ENCODE results near the gene KCNH3.

Gene KCNH3

GRCh38 chr12:49583366-49584094 lies 44.7 kb downstream of the KCNH3 start:
- H3K27me3 ChIP-seq (ENCODE audit: control insufficient read depth, insufficient read depth, low read length), result no peaks in the 10 kb centered on the region
- TF ChIP-seq CTCF (IDR thresholded peaks at IDR 0.05), result no peak
- H3K27ac ChIP-seq, result no peak overlapping the region
- H3K79me2 ChIP-seq, result peaks cover 14% of the 10 kb centered on the region
- no peak overlapping the region for H3K9ac ChIP-seq
- H3K9me3 ChIP-seq (ENCODE audit: control insufficient read depth, low read length), result no peaks in the 10 kb centered on the region
- H2AFZ ChIP-seq, result no peak overlapping the region
- H3K36me3 ChIP-seq (ENCODE audit: control insufficient read depth, insufficient read depth, low read length), result no peaks in the 10 kb centered on the region
- H3K4me1 ChIP-seq, result peaks cover 5% of the 10 kb centered on the region
- no peak overlapping the region for H3K4me3 ChIP-seq (ENCODE audit: low read depth, low read length)
- H3K4me2 ChIP-seq (ENCODE audit: low read length), result no peak overlapping the region

- no peak overlapping the region for H3K9ac ChIP-seq
- no peak overlapping the region for H2AFZ ChIP-seq
- peaks cover 18% of the 10 kb centered on the region for H3K79me2 ChIP-seq
- no peaks in the 10 kb centered on the region for H3K27me3 ChIP-seq (ENCODE audit: control insufficient read depth, insufficient read depth, low read length)
- H3K27ac ChIP-seq, result no peak overlapping the region
- H3K4me1 ChIP-seq, result peaks cover 5% of the 10 kb centered on the region
- H3K36me3 ChIP-seq (ENCODE audit: control insufficient read depth, insufficient read depth, low read length), result no peaks in the 10 kb centered on the region
- TF ChIP-seq CTCF (IDR thresholded peaks at IDR 0.05), result no peak
- H3K4me3 ChIP-seq (ENCODE audit: low read depth, low read length), result no peak overlapping the region
- H3K4me2 ChIP-seq (ENCODE audit: low read length), result no peak overlapping the region
- no peaks in the 10 kb centered on the region for H3K9me3 ChIP-seq (ENCODE audit: control insufficient read depth, low read length)
These were observed 45.8 kb downstream of the KCNH3 start for GRCh38 chr12:49584591-49584990.

GRCh38 chr12:49585477-49586459 lies 46.9 kb downstream of the KCNH3 start:
- TF ChIP-seq CTCF (IDR thresholded peaks at IDR 0.05), result no peak
- H3K79me2 ChIP-seq, result peaks cover 13% of the 10 kb centered on the region
- H3K4me1 ChIP-seq, result no peaks in the 10 kb centered on the region
- no peaks in the 10 kb centered on the region for H3K36me3 ChIP-seq (ENCODE audit: control insufficient read depth, insufficient read depth, low read length)
- H3K27ac ChIP-seq, result no peak overlapping the region
- H3K4me3 ChIP-seq (ENCODE audit: low read depth, low read length), result no peak overlapping the region
- no peak overlapping the region for H2AFZ ChIP-seq
- no peak overlapping the region for H3K9ac ChIP-seq
- H3K27me3 ChIP-seq (ENCODE audit: control insufficient read depth, insufficient read depth, low read length), result no peaks in the 10 kb centered on the region
- H3K9me3 ChIP-seq (ENCODE audit: control insufficient read depth, low read length), result no peaks in the 10 kb centered on the region
- no peak overlapping the region for H3K4me2 ChIP-seq (ENCODE audit: low read length)

GRCh38 chr12:49587174-49587908 lies 48.5 kb downstream of the KCNH3 start:
- TF ChIP-seq CTCF (IDR thresholded peaks at IDR 0.05), result no peak
- H3K4me1 ChIP-seq, result no peaks in the 10 kb centered on the region

More at GRCh38 chr12:49587174-49587908, 48.5 kb downstream of the KCNH3 start:
- no peak overlapping the region for H2AFZ ChIP-seq
- no peak overlapping the region for H3K27ac ChIP-seq
- H3K79me2 ChIP-seq, result peaks cover 10% of the 10 kb centered on the region
- H3K4me3 ChIP-seq (ENCODE audit: low read depth, low read length), result no peak overlapping the region
- no peak overlapping the region for H3K9ac ChIP-seq
- H3K27me3 ChIP-seq (ENCODE audit: control insufficient read depth, insufficient read depth, low read length), result no peaks in the 10 kb centered on the region
- H3K9me3 ChIP-seq (ENCODE audit: control insufficient read depth, low read length), result no peaks in the 10 kb centered on the region
- no peaks in the 10 kb centered on the region for H3K36me3 ChIP-seq (ENCODE audit: control insufficient read depth, insufficient read depth, low read length)
- no peak overlapping the region for H3K4me2 ChIP-seq (ENCODE audit: low read length)

Data from parathyroid adenoma (tissue), 2 donors.